Measurements from ENCODE around the gene SKA1.
"Not testable (repeated sequence)": the region's sequence is repeated elsewhere in the genome, so short reads cannot be mapped to it uniquely, and the experiment has no call there.

Gene SKA1

GRCh38 chr18:50427896-50428295, 53.0 kb downstream of the SKA1 start:
- in situ Hi-C loops (cut with MboI; ENCODE audit: low sequenced_read_pairs): no loop called here

- in situ Hi-C loops (cut with MboI; ENCODE audit: low sequenced_read_pairs): no loop called here
These were observed 53.8 kb downstream of the SKA1 start for GRCh38 chr18:50428531-50429206.

DNA sequence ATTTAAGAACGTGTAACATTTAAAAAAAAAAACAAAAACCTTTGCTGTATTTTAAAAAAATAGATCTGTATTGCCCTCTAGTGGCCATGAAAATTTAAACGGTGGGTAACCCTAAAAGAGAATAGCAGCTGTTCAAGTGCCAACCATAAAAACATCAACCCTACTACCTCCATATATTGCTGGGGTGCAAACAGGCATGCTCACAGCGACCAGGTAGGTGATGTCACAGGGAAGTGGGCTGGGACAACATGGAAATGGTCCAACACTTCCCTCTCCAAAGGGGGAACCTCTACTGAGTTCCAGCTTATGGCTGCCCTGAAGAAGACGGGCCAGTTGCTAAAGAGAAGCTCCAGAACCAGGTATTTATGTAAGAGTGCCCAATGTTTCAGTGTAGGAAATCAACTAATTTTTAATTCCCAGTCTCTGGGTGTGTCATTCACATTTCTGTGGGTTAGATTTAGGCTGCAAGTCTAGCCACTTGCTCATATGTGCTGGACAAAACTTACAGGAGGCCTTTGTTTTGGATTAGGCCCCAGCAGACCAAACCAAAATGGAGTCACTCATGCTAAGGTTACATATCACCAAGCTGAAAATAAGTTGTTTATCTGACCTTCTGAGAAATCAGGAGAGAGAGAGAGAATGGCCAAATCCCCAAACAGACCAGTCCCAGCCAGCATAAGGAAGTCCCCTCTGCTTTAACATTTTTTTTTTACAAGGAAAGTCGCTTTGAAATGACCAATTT, 54.5 kb downstream of the SKA1 start:
- in situ Hi-C loops (cut with MboI; ENCODE audit: low sequenced_read_pairs): no loop called here

GRCh38 chr18:50432915-50433314, 58.1 kb downstream of the SKA1 start:
- in situ Hi-C loops (cut with MboI; ENCODE audit: low sequenced_read_pairs): no loop called here

GRCh38 chr18:50436742-50437141, 61.9 kb downstream of the SKA1 start:
- in situ Hi-C loops (cut with MboI; ENCODE audit: low sequenced_read_pairs): not testable (repeated sequence)

- in situ Hi-C loops (cut with MboI; ENCODE audit: low sequenced_read_pairs): no loop called here
These were observed 64.7 kb downstream of the SKA1 start for GRCh38 chr18:50439460-50440015.

DNA sequence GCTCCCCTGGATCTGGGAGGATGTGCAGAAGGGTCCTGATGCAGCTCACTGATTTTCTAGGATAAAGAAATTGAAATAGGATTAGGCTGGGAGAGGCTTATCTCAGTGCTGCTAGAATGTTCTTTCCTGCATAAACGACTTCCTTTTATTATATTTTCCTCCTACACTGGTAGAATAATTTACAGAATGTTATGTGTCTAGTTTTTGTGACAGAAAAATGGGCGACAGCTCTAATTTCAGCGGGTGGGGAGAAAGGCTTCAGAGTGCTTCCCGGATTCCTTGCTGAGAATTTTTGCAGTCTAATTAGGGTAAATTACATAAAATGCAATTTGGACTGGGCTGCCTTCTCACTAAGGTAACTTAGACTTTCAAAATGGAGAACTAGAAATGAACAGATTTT, 66.2 kb downstream of the SKA1 start:
- in situ Hi-C loops (cut with MboI; ENCODE audit: low sequenced_read_pairs): no loop called here

DNA sequence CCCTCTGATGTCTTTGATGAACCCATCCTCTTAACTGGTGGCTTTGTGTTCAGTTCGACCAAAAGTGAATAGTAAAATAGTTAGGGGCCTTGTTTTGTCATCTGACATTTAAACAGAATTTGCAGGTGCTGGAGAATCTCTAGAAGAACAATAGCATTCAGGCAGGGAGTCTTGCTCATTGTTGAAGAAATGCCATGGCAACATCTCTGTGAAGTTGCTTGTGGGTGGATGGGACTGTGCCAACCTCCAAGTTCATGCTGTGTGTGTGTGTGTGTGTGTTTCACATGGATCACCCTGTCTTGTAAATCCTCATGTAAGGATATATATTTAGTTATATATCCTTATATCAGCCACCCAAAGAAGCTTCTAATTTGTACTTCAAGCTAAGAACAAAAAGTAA, 66.7 kb downstream of the SKA1 start:
- in situ Hi-C loops (cut with MboI; ENCODE audit: low sequenced_read_pairs): no loop called here

Measured in HL-60/S4 treated with retinoic acid at 250 ng/mL for 4 days and 3 days (cell line).